GM12878 (cell line): Measurements from ENCODE around the gene AKT1.

Source experiments
- CTCF ChIP-seq, 3 experiments: IDR thresholded peaks in 2 of 3; conservative IDR thresholded peaks in 1 of 3; 2 replicates each; pipeline ENCODE4 v1.5.1; 2011; ENCODE audit warnings: low read depth in 3 of 3, low read length in 3 of 3, mild to moderate bottlenecking in 3 of 3, control low read depth in 2 of 3, moderate library complexity in 2 of 3, inconsistent platforms in 1 of 3, mixed read lengths in 1 of 3; ENCODE audit not compliant: control insufficient read depth in 2 of 3, insufficient read depth in 1 of 3; ENCODE audit errors: extremely low read depth in 1 of 3
- SREBF1 ChIP-seq: IDR thresholded peaks from 2 replicates; pipeline ENCODE4 v1.6.1; 2012; ENCODE audit warnings: mild to moderate bottlenecking, low read length

DNA sequence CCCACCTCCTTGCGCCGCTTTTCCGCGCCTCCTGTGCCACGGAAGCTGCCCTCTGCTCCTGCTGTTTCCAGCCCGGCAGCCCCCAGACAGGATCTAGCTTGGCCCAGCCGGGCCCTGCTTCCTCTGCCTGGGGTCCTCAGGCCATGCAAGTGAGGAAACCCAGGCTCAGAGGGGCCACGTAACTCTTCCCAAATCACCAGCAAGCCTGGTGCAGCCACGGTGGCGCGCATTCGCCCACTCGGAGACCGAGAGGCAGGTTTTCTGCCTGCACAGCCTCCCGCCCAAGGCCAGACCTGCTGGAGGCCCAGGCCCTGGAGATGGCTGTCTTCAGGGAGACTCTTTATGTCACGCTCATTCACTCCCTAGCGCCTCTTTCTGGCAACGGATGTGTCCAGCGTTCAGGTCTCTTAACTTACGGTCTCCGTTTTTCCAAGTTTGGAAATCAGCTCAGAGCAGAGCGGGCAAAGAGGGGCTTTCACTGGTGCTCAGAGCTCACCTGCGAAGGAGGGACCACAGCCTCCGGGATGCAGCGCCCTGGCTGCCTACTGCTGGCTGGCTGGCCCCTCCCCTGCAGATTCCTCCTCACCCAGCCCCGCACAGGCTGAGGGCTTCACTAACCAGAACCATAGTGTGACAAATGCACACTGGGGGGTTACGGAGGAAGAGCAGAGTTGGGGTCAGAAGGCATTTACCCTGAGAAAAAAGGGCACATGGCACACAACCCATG is 48.9 kb upstream of the AKT1 start:
- no peak for TF ChIP-seq SREBF1
- no peak for TF ChIP-seq CTCF (IDR thresholded peaks at IDR 0.05 in 2 of 3, conservative IDR thresholded peaks at IDR 0.05 in 1 of 3; ENCODE audit: control insufficient read depth in 2 of 3, extremely low read depth in 1 of 3, insufficient read depth in 1 of 3, low read depth in 3 of 3, low read length in 3 of 3)
